DOHH2 (cell line): ENCODE measurements around the gene AGTRAP.

Experiments
- CTCF ChIP-seq: fragments of 200-600 bp; sonication (generic); IDR thresholded peaks from one replicate; pipeline ENCODE4 v1.5.1; 2014; ENCODE audit warnings: antibody characterized with exemption, mild to moderate bottlenecking, low read depth, low read length; ENCODE audit not compliant: poor library complexity, severe bottlenecking
- EZH2phosphoT487 ChIP-seq: fragments of 200-600 bp; sonication (generic); IDR thresholded peaks from 2 replicates; pipeline ENCODE4 v1.6.1; 2017; ENCODE audit warnings: borderline replicate concordance, mild to moderate bottlenecking, antibody characterized with exemption, low read length, moderate library complexity, mixed read lengths

GRCh38 chr1:11748294-11749202, 12.6 kb downstream of the AGTRAP start:
- TF ChIP-seq CTCF, result no peak
- no peak for TF ChIP-seq EZH2phosphoT487
